GM12878 (cell line): ENCODE results near the gene TPRKB. TPM values are rescaled to one million over a fixed set of nuclear protein-coding genes. Genes with fewer than 3 reads are reported as not detected.
"Not testable (repeated sequence)": the region's sequence is repeated elsewhere in the genome, so short reads cannot be mapped to it uniquely, and the experiment has no call there.

Experiments
- ATAC-seq: fragments of 200-7000 bp; cut with Tn5 transposase; 3 replicates; pipeline ENCODE4 v1.9.1; 2020; ENCODE audit warnings: mild to moderate bottlenecking, moderate library complexity
- BruUV-seq: library from RNA; stranded (reverse); fragments of 400-500 nt; replicated peaks from 2 replicates; lab custom pipeline; 2021; lab: Mats Ljungman, UMichigan
- CTCF ChIA-PET: fragments of 300-600 bp; sonication (Branson Sonifier 250); formaldehyde crosslinking; extraction: SDS; loops from one replicate; lab custom pipeline; 2021; ENCODE audit warnings: inconsistent platforms; lab: Yijun Ruan, JAX
- POLR2A ChIA-PET: fragments of 350-600 bp; formaldehyde crosslinking; extraction: SDS; loops from one replicate; lab custom pipeline; 2021; ENCODE audit warnings: inconsistent platforms; lab: Charles Lee
- RAD21 ChIA-PET: fragments of 300-600 bp; sonication (Branson Sonifier 250); formaldehyde crosslinking; loops from one replicate; lab custom pipeline; 2023; ENCODE audit warnings: antibody characterized with exemption; ENCODE audit not compliant: unreplicated experiment; lab: Charles Lee
- SMC1A ChIA-PET: fragments of 300-600 bp; sonication (Branson Sonifier 250); formaldehyde crosslinking; loops from one replicate; lab custom pipeline; 2023; ENCODE audit not compliant: unreplicated experiment, uncharacterized antibody; lab: Charles Lee
- DNase-seq: peaks from one replicate; pipeline ENCODE4 v3.0.0-alpha.2; 2011; ENCODE audit warnings: low read depth, low spot score
- FAIRE-seq: peaks from 3 replicates; lab custom pipeline; 2011; peaks lifted over from hg19 to GRCh38; lab: Jason Lieb, UNC
- H2AFZ ChIP-seq: 2 replicates; pipeline ENCODE4 v1.6.0; 2011; ENCODE audit warnings: low read depth, low read length, control low read depth; ENCODE audit not compliant: control insufficient read depth
- H3K27ac ChIP-seq: 2 replicates; pipeline ENCODE4 v1.5.1; 2011; ENCODE audit warnings: control low read depth; ENCODE audit not compliant: control insufficient read depth, insufficient read depth
- H3K27me3 ChIP-seq, 2 experiments: replicated peaks in 1 of 2; 2 replicates each; pipeline versions ENCODE4 v1.6.0 to v1.6.1; 2011; ENCODE audit warnings: low read length in 1 of 2; ENCODE audit not compliant: control insufficient read depth in 2 of 2, insufficient read depth in 2 of 2
- H3K36me3 ChIP-seq, 2 experiments: 2 replicates each; pipeline ENCODE4 v1.5.1; 2011; ENCODE audit warnings: low read length in 1 of 2; ENCODE audit not compliant: control insufficient read depth in 2 of 2, insufficient read depth in 2 of 2
- H3K4me1 ChIP-seq: 2 replicates; pipeline ENCODE4 v1.6.1; 2011; ENCODE audit warnings: mild to moderate bottlenecking, low read length, moderate library complexity, mixed read lengths; ENCODE audit not compliant: control insufficient read depth, insufficient read depth
- H3K4me2 ChIP-seq: 2 replicates; pipeline ENCODE4 v1.6.0; 2011; ENCODE audit warnings: control low read depth; ENCODE audit not compliant: control insufficient read depth, insufficient read depth
- H3K4me3 ChIP-seq: fragments of 200-600 bp; sonication (generic); 2 replicates; pipeline ENCODE4 v1.5.1; 2016
- H3K79me2 ChIP-seq: 2 replicates; pipeline ENCODE4 v1.6.0; 2011; ENCODE audit warnings: low read length; ENCODE audit not compliant: control insufficient read depth, insufficient read depth
- H3K9ac ChIP-seq: 2 replicates; pipeline ENCODE4 v1.8.0; 2011; ENCODE audit warnings: low read length, control low read depth, mixed read lengths; ENCODE audit not compliant: control insufficient read depth, insufficient read depth
- H3K9me3 ChIP-seq: replicated peaks from 3 replicates; pipeline ENCODE4 v1.5.1; 2011; ENCODE audit warnings: mild to moderate bottlenecking, low read length; ENCODE audit not compliant: control insufficient read depth, insufficient read depth
- H4K20me1 ChIP-seq: 2 replicates; pipeline ENCODE4 v1.6.0; 2011; ENCODE audit not compliant: control insufficient read depth, insufficient read depth
- CBX3 ChIP-seq: fragments of 200-600 bp; sonication (generic); IDR thresholded peaks from 2 replicates; pipeline ENCODE4 v1.6.1; 2016; ENCODE audit warnings: low read depth, borderline replicate concordance
- CREB1 ChIP-seq: IDR thresholded peaks from 2 replicates; pipeline ENCODE4 v1.6.1; 2012; ENCODE audit warnings: low read depth, mild to moderate bottlenecking, inconsistent platforms
- ESRRA ChIP-seq: IDR thresholded peaks from 2 replicates; pipeline ENCODE4 v1.6.1; 2012; ENCODE audit warnings: mild to moderate bottlenecking, low read length, improper control_type of control experiment
- MTA2 ChIP-seq: fragments of 450-650 bp; IDR thresholded peaks from 2 replicates; pipeline ENCODE4 v1.6.1; 2016; ENCODE audit warnings: low read depth, mild to moderate bottlenecking, moderate library complexity
- NR2F1 ChIP-seq: fragments of 450-650 bp; conservative IDR thresholded peaks from 2 replicates; pipeline ENCODE4 v1.6.1; 2017; ENCODE audit warnings: mild to moderate bottlenecking
- SIN3A ChIP-seq: IDR thresholded peaks from 2 replicates; pipeline ENCODE4 v1.6.1; 2012; ENCODE audit warnings: low read depth, low read length, improper control_type of control experiment
- SMARCA5 ChIP-seq: fragments of 450-650 bp; IDR thresholded peaks from 2 replicates; pipeline ENCODE4 v1.6.1; 2017; ENCODE audit warnings: mild to moderate bottlenecking
- SPI1 ChIP-seq: IDR thresholded peaks from 2 replicates; pipeline ENCODE4 v1.6.1; 2011; ENCODE audit warnings: low read depth, mild to moderate bottlenecking, low read length, moderate library complexity, borderline replicate concordance; ENCODE audit not compliant: insufficient read depth
- STAT3 ChIP-seq: IDR thresholded peaks from 2 replicates; pipeline ENCODE4 v1.6.1; 2011; ENCODE audit warnings: low read depth, low read length, improper control_type of control experiment
- ZBTB4 ChIP-seq: fragments of 450-650 bp; formaldehyde crosslinking; IDR thresholded peaks from 2 replicates; pipeline ENCODE4 v1.4.0; 2022; ENCODE audit warnings: mild to moderate bottlenecking, moderate library complexity
- WGBS: methylation state at CpG from one replicate; pipeline ENCODE4 v1.1.6; 2016; ENCODE audit warnings: low lambda C conversion rate; ENCODE audit not compliant: insufficient replicate concordance, insufficient coverage; ENCODE audit errors: missing lambda C conversion rate; 5-methylcytosine and 5-hydroxymethylcytosine counted together
- in situ Hi-C: fragments of 300-500 bp; cut with MboI; formaldehyde crosslinking; loops from 9 replicates; pipeline ENCODE4 v1.14.3; 2018; ENCODE audit warnings: mixed read lengths
- intact Hi-C: fragments of 100-400 bp; cut with micrococcal nuclease; formaldehyde crosslinking; loops from one replicate; pipeline ENCODE4 v1.14.2; 2022; ENCODE audit not compliant: unreplicated experiment
- polyA plus RNA-seq, 11 experiments: library from polyadenylated mRNA; depleted of rRNA in 4 of 11; unstranded in 6 of 11; stranded (reverse) in 5 of 11; fragments of >200 nt; fragmentation: Nextera tagmentation in 4 of 11; fragmentation: Illumina TruSeq in 1 of 11; extraction: Ambion mirVana in 4 of 11; extraction: Trizol in 1 of 11; gene quantifications; 1 replicate in 1 of 11; 2 replicates in 10 of 11; pipeline versions ENCODE4 v1.2.1 to v1.2.3, GENCODE V29; 2011 to 2016; ENCODE audit warnings: inconsistent platforms in 2 of 11, missing spikeins in 2 of 11, low read depth in 1 of 11
- total RNA-seq, 4 experiments: library from RNA; depleted of rRNA in 3 of 4; stranded (reverse); fragments of >200 nt in 3 of 4; fragmentation: Illumina TruSeq in 1 of 4; extraction: Trizol in 1 of 4; gene quantifications; 2 replicates each; pipeline versions ENCODE4 v1.2.1 to v1.2.3, GENCODE V29; 2013 to 2021
- TF ChIP-seq, protein P1 (sequence below): fragments of 150-350 bp; IDR thresholded peaks from 2 replicates; pipeline ENCODE4 v1.6.1; 2016; ENCODE audit warnings: low read depth, low read length

TPRKB gene
- total and polyA plus RNA-seq, 10 of the 15 experiments (the other 5 are each of a cell fraction or from before 2014, with no cell fraction given) = 28.1 to 129 (median 67.2) TPM

GRCh38 chr2:73703675-73704074 lies 33.5 kb downstream of the TPRKB start:
- WGBS = 12% methylated on average over 5 of the region's 5 CpGs
- no peak for FAIRE-seq
- no peak for TF ChIP-seq MTA2
- TF ChIP-seq, protein P1, sequence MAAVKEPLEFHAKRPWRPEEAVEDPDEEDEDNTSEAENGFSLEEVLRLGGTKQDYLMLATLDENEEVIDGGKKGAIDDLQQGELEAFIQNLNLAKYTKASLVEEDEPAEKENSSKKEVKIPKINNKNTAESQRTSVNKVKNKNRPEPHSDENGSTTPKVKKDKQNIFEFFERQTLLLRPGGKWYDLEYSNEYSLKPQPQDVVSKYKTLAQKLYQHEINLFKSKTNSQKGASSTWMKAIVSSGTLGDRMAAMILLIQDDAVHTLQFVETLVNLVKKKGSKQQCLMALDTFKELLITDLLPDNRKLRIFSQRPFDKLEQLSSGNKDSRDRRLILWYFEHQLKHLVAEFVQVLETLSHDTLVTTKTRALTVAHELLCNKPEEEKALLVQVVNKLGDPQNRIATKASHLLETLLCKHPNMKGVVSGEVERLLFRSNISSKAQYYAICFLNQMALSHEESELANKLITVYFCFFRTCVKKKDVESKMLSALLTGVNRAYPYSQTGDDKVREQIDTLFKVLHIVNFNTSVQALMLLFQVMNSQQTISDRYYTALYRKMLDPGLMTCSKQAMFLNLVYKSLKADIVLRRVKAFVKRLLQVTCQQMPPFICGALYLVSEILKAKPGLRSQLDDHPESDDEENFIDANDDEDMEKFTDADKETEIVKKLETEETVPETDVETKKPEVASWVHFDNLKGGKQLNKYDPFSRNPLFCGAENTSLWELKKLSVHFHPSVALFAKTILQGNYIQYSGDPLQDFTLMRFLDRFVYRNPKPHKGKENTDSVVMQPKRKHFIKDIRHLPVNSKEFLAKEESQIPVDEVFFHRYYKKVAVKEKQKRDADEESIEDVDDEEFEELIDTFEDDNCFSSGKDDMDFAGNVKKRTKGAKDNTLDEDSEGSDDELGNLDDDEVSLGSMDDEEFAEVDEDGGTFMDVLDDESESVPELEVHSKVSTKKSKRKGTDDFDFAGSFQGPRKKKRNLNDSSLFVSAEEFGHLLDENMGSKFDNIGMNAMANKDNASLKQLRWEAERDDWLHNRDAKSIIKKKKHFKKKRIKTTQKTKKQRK = no peak
- no peak for TF ChIP-seq SIN3A
- no peak for TF ChIP-seq STAT3
- no peak for TF ChIP-seq ESRRA
- TF ChIP-seq SPI1 = no peak
- no peak for TF ChIP-seq CBX3
- TF ChIP-seq ZBTB4 (CRISPR knock-in tag) = no peak
- TF ChIP-seq NR2F1 = no peak
- TF ChIP-seq SMARCA5 = no peak
- TF ChIP-seq CREB1 = no peak
- TF ChIP-seq, all 136 proteins: peak for 0
- H2AFZ ChIP-seq = no peak overlapping the region
- no peaks in the 10 kb centered on the region for H3K4me1 ChIP-seq
- in situ Hi-C loops = no loop called here
- ChIA-PET POLR2A (no interaction called here), RAD21 (no interaction called here), CTCF (no interaction called here), SMC1A (no interaction called here)
- no peak overlapping the region for H3K27ac ChIP-seq
- DNase-seq = no peak
- no TSS peak for BruUV-seq
- ATAC-seq = no peak
- intact Hi-C loops = no loop called here
- no peak overlapping the region for H3K4me2 ChIP-seq
- no peaks in the 10 kb centered on the region for H3K36me3 ChIP-seq
- H4K20me1 ChIP-seq = no peaks in the 10 kb centered on the region
- H3K9me3 ChIP-seq = no peaks in the 10 kb centered on the region; the same call in 2 of the 3 replicates
- no peaks in the 10 kb centered on the region; a peak in 2 of 4 replicates for H3K27me3 ChIP-seq
- no peaks in the 10 kb centered on the region for H3K79me2 ChIP-seq
- no peak overlapping the region for H3K4me3 ChIP-seq
- no peak overlapping the region for H3K9ac ChIP-seq

DNA sequence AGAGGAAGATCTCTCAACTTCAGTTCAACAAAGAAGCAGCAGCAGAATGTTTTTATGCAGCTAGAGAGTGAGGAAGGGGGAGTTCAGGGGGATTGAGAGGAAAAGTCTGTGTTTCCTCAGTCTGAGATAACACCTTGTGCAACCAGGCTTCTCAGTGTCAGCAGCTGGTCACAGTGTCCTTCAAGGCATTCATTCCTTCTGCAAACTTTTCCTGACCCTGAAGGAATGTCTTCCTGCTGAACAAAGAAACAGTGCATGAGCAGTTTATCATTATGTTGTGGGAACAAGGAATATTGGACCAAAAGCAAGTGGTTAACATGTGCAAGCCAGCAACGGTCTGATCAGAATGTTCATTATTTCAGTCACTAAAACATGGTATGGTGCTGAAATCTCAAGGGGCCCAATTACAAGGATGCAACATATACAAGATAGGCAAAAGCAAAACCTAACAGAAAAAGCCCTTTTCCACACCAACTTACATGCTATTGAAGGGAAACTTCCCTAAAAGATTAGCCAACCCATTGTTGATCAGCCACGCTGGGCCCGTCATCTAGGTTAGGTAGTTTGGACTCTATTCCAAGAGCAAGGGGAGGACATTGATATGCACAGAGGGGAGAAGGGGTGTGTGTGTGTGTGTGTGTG lies 34.2 kb downstream of the TPRKB start:
- CTCF ChIA-PET, ATAC-seq, SMC1A ChIA-PET, H3K4me3 ChIP-seq, H3K36me3 ChIP-seq, H3K4me1 ChIP-seq, in situ Hi-C loops, DNase-seq, BruUV-seq, H3K79me2 ChIP-seq, H3K4me2 ChIP-seq, H3K27ac ChIP-seq, H3K9me3 ChIP-seq, H2AFZ ChIP-seq, H3K9ac ChIP-seq, POLR2A ChIA-PET, intact Hi-C loops, H4K20me1 ChIP-seq, H3K27me3 ChIP-seq, RAD21 ChIA-PET: not testable (repeated sequence)
- peak; percentile 88 for FAIRE-seq
- whole genome bisulfite sequencing = 44% methylated on average over 3 of the region's 3 CpGs
